GM19455 (cell line): ENCODE data around the gene SCARB1.

Experiments
- ATAC-seq: cut with Tn5 transposase; IDR thresholded peaks from one replicate; pipeline ENCODE4 v1.9.1; 2021; ENCODE audit not compliant: unreplicated experiment

SCARB1 gene

DNA sequence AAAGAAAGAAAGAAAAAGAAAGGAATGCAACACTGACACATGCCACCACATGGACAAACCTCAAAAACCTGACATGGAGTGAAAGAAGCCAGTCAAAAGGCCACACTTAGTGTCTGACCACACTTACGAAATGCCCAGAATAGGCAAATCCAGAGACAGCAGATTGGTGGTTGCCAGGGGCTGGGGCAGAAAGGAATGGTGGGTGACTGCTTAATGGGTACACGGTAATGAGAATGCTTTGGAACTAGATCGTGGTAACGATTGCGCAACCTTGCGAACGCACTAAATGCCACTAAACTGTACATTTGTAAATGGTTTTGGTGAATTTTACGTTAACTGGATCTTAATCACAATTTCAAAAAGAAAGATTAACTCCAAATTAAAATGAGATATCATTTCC lies 39.5 kb downstream of the SCARB1 start:
- ATAC-seq: no peak

DNA sequence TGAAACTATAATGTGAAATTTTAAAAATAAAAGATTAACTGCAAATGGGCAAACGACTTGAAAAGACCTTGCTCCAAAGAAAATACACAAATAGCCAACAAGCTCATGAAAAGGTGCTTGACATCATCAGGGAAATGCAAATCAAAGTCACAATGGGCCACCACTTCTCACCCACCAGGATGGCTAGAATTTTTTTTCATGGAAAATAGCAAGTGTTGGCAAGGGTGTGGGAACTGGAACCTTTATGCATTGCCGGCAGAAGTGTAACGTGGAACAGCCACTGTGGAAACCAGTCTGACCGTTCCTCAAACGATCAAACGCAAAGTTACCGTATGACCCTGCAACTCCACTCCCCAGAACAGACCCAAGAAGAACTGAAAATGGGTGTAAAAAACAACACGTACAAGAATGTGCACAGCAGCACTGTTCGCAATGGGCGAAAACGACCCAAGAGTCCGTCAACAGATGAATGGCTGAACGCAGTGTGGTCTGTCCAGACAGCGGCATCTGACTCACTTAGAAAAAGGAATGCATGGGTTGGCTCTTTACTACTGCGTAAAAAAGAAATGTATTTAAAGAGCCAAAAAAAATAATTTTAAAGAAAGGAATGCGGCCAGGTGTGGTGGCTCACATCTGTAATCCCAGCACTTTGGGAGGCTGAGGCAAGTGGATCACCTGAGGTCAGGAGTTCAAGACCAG lies 40.2 kb downstream of the SCARB1 start:
- no peak for ATAC-seq

- no peak for ATAC-seq
These were observed 41.4 kb downstream of the SCARB1 start for GRCh38 chr12:124822218-124822617.

DNA sequence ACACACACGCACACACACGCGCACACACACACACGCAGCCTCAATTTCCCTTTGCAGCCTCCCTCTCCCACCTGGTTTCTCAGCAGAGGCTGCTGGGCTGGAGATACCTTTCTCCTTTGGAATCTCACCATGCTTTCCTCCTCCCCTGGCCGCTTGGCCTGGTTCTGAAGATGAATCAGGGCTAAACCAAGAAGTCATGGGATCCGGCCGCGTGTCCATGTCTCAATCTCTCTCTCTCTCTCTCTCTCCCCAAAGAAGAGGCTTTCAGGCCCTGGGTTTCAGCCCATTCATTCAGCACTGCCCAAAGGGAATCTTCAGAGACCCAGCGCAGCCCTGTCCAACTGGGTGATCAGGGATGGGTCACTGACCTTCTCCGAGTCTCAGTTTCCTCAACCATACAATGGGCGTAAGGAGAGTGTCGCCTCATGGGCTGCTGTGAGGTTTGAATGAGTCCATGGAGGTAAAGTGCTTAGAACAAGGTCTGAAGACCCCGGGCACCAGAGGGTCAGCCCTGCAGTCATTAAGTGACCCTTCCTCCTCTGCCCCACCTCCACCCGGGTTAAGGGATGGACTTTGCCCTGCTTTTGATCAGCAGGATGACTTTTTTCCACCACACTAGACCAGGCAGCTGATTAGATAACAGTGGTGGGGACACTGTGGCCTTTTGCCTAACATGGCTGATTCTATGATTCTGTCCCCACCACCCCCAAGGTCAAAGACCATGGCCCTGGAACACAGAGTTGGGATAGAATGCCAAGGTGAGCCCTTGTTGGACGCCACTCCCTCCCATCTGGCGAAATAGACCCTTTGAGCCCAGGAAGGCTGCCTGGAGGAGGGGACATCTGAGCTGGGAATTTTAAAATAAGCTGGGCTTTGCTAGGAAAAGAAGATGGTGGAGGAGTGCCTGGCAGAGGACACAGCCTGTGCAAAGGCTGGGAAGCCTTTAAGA lies 42.1 kb downstream of the SCARB1 start:
- ATAC-seq: no peak

GRCh38 chr12:124820199-124820598 lies 43.5 kb downstream of the SCARB1 start:
- no peak for ATAC-seq

DNA sequence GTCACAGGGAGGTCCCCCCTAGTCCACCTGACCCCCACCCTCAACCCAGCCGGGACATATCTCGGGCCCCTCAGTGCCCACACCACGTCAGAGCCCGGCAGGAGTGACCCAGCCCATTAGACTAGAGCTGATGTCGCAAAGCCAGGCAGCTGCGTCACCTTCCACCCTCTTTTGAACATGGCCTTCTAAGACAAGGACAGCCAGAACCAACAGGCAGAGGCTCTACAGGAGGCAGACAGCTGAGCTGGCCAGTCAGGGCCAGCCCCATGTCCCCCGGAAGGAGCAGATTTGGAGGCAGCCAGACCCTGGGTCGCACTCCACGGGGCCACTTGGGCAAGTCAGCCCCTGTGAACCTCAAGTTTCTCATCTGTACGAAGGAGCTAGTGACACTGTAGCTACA lies 44.1 kb downstream of the SCARB1 start:
- ATAC-seq: no peak

DNA sequence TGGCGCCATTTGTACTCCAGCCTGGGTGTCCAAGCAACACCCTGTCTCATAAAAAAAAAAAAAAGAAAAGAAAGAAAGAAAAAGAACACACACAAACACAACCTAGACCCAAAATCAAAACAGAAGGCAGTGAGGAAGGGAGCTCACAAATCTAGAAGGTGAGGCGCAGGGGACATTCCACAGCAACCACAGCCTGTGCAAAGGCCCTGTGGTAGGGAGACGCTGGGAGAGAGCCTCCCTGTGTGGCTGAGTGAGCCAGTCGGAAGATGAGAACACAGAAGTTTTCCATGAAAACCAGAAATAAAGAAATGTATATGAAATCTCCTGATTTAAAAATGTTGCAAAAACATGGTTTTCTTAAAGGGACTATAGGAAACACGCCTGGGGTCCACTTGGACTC lies 44.6 kb downstream of the SCARB1 start:
- ATAC-seq: no peak

DNA sequence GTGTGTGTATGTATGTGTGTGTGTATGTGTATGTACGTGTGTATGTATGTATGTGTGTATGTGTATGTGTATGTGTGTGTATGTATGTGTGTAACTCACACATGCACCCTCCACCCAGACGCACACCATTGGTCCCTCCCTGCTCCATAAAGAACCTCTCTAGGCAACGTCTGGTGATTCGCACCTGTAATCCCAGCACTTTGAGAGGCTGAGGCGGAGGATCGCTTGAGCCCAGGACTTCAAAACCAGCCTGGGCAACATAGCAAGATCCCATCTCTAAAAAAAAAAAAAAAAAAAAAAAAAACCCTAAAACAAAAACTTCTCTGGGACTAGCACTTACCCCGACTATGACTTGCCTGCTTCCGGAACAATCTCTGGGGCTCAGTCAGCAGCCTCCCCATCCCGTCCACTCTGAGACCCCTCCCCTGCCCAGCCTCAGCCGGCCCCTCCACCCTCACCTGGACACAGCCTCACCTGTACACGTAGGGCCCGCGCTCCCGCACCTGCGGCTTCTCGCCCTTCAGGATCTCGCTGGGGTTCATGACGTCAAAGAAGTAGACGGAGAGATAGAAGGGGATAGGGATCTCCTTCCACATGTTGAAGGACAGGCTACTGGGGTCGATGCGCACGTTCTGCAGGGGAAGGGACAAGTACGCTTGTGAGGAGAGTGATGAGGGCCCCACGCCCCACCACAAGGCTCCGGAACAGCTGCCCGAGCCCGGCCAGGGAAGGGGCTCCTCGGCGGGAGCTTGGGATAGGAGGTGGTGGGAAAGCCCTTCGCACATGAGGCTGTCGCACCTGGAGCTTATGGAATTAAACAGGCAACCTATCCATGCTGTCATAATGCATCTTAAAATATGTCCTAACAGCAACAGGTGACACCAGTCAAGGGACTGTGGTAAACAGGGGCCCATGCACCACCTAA lies 46.3 kb downstream of the SCARB1 start:
- ATAC-seq: no peak

- no peak for ATAC-seq
These were observed 47.3 kb downstream of the SCARB1 start for GRCh38 chr12:124816295-124816854.

DNA sequence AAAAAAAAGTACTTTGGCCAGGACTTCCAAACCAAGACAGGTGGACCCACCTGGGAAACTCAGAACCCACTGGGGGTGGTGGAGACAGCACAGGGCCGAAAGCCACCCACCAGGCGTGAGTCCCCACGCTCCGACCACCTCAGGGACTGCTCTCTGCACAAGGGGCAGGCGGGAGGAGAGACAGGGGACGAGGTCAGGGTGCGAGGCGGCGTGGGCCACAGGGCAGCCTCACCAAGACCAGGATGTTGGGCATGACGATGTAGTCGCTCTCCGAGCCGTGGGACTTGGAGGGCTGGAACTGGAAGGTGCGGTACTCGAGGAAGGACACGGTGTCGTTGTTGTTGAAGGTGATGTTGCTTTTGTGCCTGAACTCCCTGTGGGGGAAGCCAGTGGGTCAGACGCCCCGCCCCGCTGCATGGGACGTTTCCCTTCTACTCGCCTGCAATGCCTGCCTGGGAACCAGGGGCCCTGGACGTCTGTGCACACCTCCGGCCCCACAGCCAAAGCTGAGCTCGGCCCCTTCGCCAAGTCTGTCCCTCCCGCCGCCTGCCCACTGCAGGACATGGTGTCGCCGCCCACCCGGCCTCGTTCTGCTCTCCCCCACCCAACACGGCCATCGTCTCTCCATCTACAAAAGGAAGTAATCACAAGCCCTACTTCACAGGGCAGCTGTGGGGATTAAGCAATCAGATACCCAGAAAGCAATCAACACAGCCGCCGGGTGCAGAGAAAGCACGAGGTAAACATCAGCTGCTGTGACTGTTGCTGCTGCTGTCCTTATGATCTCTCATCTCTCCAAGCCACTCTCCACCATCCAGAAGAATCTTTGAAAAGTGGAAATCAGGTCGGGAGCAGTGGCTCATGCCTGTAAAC lies 48.7 kb downstream of the SCARB1 start:
- ATAC-seq: no peak

- no peak for ATAC-seq
These were observed 49.9 kb downstream of the SCARB1 start for GRCh38 chr12:124813782-124814181.

DNA sequence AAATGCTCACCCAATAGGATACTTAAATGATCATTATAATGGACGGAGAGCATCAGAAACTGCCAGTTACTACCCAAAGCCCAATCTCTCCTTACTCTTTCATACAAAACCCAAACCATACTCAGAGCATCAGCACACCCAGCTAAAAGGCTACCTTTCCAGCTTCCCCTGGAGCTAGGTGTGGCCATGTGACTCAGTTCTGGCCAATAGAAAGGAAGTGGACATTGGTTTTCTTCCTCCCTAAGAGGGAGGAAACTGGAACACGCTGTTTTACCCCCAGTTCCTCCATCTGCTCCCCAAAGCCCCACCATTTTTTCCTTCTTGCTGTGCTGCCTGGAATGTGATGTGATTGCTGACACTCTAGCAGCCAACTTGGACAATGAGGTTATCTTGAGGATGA lies 50.7 kb downstream of the SCARB1 start:
- no peak for ATAC-seq

- no peak for ATAC-seq
These were observed 51.3 kb downstream of the SCARB1 start for GRCh38 chr12:124812356-124812755.

GRCh38 chr12:124811633-124812032 lies 52.0 kb downstream of the SCARB1 start:
- ATAC-seq: no peak

DNA sequence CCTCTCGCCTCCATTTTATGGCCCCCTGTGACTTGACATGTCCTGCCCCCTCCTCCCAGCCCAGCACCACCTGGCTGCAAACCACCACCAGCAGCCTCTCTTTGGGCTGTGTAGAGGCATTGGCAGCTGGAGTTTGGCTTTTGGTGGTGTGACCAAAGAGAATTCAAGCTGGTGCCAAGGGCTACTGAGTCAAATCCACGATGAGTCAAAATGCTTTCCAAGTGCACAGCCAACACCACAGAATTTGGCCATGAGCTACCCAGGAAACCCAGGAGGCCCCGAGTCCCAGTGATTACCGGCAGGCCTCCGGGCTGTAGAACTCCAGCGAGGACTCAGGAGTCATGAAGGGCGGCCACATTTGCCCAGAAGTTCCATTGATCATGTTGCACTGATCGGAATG lies 53.8 kb downstream of the SCARB1 start:
- ATAC-seq: no peak

DNA sequence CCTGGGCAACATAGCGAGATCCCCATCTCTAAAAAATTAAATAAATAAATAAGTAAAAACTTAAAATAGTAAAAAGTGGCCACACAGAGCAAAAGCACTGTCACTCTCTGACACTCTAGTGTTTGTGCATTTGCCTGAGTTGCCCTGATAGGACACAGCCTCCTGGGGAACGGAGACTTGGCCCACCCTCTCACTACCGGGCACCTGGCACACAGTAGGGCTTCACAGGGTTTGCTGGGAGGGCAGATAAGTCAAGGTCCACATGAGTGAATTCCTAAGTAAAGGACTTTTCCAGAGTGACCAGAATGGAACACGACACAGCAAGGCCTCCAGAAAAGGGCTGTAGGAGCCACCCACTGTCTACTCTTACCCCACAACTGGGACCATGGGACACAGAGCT lies 54.3 kb downstream of the SCARB1 start:
- ATAC-seq: no peak

DNA sequence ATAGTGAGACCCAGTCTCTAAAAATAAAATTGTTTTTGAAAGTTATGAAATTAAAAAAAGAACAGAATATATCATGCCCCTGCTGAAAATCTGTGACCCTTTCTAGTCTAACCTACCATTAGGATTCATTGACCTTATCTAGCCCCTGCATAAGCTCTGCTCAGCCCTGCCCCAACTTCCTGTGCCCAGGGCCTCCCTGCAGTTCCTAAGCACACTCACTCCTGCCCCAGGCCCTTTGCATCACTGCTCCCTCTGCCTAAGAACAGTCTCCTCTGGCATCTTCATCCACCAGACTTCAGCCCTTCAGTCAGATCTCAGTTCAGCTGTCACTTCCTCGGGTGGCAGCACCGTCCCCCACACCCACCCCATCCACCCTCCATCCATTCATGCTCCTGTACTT lies 55.4 kb downstream of the SCARB1 start:
- no peak for ATAC-seq

DNA sequence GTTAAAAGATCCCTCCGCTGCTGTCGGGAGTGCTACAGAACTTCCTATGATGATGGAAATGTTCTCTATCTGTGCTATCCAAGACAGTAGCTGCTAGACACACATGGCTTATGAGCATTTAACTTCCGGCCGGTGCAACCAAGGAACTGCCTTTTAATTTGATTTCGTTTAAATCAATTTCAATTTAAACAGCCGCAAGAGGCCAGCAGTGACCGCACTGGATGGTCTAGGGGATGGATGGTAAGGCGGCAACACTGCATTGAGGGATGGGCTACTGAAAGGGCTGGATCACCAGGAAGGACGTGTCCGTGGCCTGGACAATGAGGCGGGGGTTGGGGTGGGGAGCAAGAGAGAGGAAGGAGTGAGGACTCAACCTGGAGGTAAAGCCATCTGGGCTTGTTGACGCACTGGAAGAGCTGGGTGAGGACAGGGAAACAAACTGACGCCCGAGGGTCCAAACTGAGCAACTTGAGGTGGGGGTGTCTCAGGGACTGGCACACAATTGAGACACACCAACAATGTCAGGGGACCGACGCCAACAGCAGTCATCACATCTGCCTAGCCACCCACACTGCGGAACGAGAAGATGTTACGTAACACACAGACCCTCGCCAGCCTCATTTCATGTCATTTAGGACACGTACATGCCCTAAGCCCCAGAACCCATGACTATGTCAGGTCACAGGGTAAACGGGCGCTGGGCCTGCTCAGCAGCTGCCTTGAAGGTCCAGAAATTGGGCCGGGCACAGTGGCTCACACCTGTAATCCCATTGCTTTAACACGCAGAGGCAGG lies 57.6 kb downstream of the SCARB1 start:
- ATAC-seq: no peak

DNA sequence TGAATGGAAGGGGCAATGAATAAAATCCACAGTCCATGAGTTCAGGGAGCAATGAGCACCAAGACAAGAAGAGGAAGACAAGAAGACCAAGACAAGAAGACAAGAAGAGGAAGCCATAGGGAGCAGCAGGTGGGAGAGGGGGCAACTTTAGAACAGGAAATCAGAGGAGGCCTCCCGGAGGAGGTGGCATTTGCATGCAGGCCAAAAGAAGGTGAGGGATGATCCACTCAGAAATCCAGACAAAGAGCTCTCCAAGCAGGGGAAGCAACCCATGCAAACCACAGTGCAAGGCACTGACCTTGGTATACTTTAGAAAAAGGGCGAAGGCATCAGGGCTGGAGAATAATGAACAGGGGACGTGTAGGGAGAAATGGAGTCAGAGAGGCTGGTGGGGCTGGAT lies 58.6 kb downstream of the SCARB1 start:
- no peak for ATAC-seq
